Vagina (tissue), 2 donors: ENCODE results near the gene RAPGEF6. TPM values are rescaled to one million over a fixed set of nuclear protein-coding genes. Genes with fewer than 3 reads are reported as not detected.
"Not testable (repeated sequence)": the region's sequence is repeated elsewhere in the genome, so short reads cannot be mapped to it uniquely, and the experiment has no call there.

Experiments used
- DNase-seq, 2 donors: peaks; one replicate each; pipeline ENCODE4 v3.0.0-alpha.2; 2017; ENCODE audit errors: extremely low spot score in 2 of 2
- H3K27ac ChIP-seq: fragments of 200-600 bp; sonication (generic); one replicate; pipeline ENCODE4 v1.5.1; 2019
- H3K27me3 ChIP-seq: fragments of 200-600 bp; sonication (generic); one replicate; pipeline ENCODE4 v1.5.1; 2019
- H3K36me3 ChIP-seq, 2 donors: fragments of 200-600 bp; sonication (generic); one replicate each; pipeline ENCODE4 v1.5.1; 2017 to 2019
- H3K4me1 ChIP-seq: fragments of 200-600 bp; sonication (generic); one replicate; pipeline ENCODE4 v1.5.1; 2019
- H3K4me3 ChIP-seq, 2 donors: fragments of 200-600 bp; sonication (generic); 1 replicate in 1 of 2; 2 replicates in 1 of 2; pipeline ENCODE4 v1.5.1; 2016 to 2019
- H3K9me3 ChIP-seq: fragments of 200-600 bp; sonication (generic); one replicate; pipeline ENCODE4 v1.5.1; 2019
- POLR2A ChIP-seq, 2 donors: fragments of 450-650 bp; IDR thresholded peaks; one replicate each; pipeline ENCODE4 v1.6.1; 2017; ENCODE audit warnings: antibody characterized with exemption in 2 of 2, mild to moderate bottlenecking in 2 of 2, moderate library complexity in 2 of 2
- POLR2AphosphoS5 ChIP-seq, 2 donors: sonication (generic); formaldehyde crosslinking; IDR thresholded peaks; one replicate each; pipeline ENCODE4 v1.9.0; 2017; ENCODE audit warnings: antibody characterized with exemption in 2 of 2, mild to moderate bottlenecking in 2 of 2, low read depth in 1 of 2; ENCODE audit not compliant: insufficient read depth in 1 of 2
- intact Hi-C: fragments of 100-400 bp; cut with DNase I; formaldehyde crosslinking; loops from one replicate; pipeline ENCODE4 v1.15.1; 2023
- total RNA-seq: library from RNA; depleted of rRNA; stranded (reverse); fragments of >200 nt; gene quantifications from one replicate; pipeline ENCODE4 v1.2.3, GENCODE V29; 2016
- TF ChIP-seq, protein P1 (sequence below), 3 experiments: fragments of 450-650 bp in 2 of 3; fragments of 200-600 bp in 1 of 3; sonication (generic) in 1 of 3; IDR thresholded peaks; one replicate each; pipeline ENCODE4 v1.5.1; 2017 to 2019; ENCODE audit warnings: antibody characterized with exemption in 3 of 3, mild to moderate bottlenecking in 2 of 3, moderate library complexity in 2 of 3

Gene RAPGEF6
- total RNA-seq, 1 donor from 2014 or later: 19.2 TPM

- TF ChIP-seq POLR2A (IDR thresholded peaks at IDR 0.05) (no peak), POLR2AphosphoS5 (IDR thresholded peaks at IDR 0.05; ENCODE audit: insufficient read depth in 1 of 2, low read depth in 1 of 2) (no peak)
- TF ChIP-seq, protein P1, sequence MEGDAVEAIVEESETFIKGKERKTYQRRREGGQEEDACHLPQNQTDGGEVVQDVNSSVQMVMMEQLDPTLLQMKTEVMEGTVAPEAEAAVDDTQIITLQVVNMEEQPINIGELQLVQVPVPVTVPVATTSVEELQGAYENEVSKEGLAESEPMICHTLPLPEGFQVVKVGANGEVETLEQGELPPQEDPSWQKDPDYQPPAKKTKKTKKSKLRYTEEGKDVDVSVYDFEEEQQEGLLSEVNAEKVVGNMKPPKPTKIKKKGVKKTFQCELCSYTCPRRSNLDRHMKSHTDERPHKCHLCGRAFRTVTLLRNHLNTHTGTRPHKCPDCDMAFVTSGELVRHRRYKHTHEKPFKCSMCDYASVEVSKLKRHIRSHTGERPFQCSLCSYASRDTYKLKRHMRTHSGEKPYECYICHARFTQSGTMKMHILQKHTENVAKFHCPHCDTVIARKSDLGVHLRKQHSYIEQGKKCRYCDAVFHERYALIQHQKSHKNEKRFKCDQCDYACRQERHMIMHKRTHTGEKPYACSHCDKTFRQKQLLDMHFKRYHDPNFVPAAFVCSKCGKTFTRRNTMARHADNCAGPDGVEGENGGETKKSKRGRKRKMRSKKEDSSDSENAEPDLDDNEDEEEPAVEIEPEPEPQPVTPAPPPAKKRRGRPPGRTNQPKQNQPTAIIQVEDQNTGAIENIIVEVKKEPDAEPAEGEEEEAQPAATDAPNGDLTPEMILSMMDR (IDR thresholded peaks at IDR 0.05): no peak
- intact Hi-C loops: no loop called here
- H3K36me3 ChIP-seq: no peaks in the 10 kb centered on the region
These were observed 234.4 kb downstream of the RAPGEF6 start for GRCh38 chr5:131400585-131400984.

DNA sequence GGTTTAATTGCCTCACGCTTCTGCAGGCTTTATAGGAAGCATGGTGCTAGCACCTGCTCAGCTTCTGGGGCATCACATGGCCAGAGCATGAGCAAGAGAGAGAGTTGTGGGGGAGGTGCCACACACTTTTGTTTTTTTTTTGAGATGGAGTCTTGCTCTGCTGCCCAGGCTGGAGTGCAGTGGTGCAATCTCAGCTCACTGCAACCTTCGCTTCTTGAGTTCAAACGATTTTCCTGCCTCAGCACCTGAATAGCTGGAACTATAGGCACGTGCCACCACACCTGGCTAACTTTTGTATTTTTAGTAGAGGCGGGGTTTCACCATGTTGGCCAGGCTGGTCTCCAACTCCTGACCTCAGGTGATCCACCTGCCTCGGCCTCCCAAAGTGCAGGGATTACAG lies 236.0 kb downstream of the RAPGEF6 start:
- H3K9me3 ChIP-seq, DNase-seq, H3K27ac ChIP-seq, H3K36me3 ChIP-seq, H3K4me1 ChIP-seq, H3K4me3 ChIP-seq, intact Hi-C loops, H3K27me3 ChIP-seq: not testable (repeated sequence)

More at GRCh38 chr5:131400585-131400984, 234.4 kb downstream of the RAPGEF6 start:
- no peak for DNase-seq
- H3K4me3 ChIP-seq: no peak overlapping the region
- no peak overlapping the region for H3K27ac ChIP-seq
- H3K9me3 ChIP-seq: no peaks in the 10 kb centered on the region
- no peaks in the 10 kb centered on the region for H3K4me1 ChIP-seq
- H3K27me3 ChIP-seq: no peaks in the 10 kb centered on the region

- Histone ChIP-seq H3K27me3 (no peaks in the 10 kb centered on the region), H3K9me3 (no peaks in the 10 kb centered on the region), H3K27ac (no peak overlapping the region), H3K4me1 (peaks cover 10% of the 10 kb centered on the region), H3K36me3 (no peaks in the 10 kb centered on the region), H3K4me3 (no peak overlapping the region)
- no peak for TF ChIP-seq POLR2A (IDR thresholded peaks at IDR 0.05)
- TF ChIP-seq POLR2AphosphoS5 (IDR thresholded peaks at IDR 0.05; ENCODE audit: insufficient read depth in 1 of 2, low read depth in 1 of 2): no peak
- TF ChIP-seq, protein P1 (IDR thresholded peaks at IDR 0.05): no peak
- intact Hi-C loops: no loop called here
- no peak for DNase-seq
These were observed 238.3 kb downstream of the RAPGEF6 start for GRCh38 chr5:131396630-131397273.

DNA sequence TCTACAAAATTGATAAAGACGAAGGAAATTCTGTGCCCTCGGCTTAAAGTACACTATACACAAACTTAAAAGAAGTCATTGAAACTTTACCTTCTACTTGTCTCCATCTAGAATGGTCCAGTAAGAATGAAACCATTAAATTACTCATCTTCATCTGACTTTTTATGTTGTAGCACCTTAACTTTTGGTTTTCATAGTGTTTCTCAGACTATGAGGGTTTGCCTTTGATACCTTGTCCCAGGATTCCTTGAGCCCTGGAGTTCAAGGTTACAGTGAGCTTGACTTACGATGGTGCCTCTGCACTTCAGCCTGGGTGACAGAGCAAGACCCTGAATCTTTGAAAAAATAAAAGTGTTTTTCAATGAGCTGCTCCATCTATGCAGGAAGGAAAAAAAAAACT lies 239.0 kb downstream of the RAPGEF6 start:
- TF ChIP-seq POLR2AphosphoS5 (IDR thresholded peaks at IDR 0.05; ENCODE audit: insufficient read depth in 1 of 2, low read depth in 1 of 2) (no peak), POLR2A (IDR thresholded peaks at IDR 0.05) (no peak)
- TF ChIP-seq, protein P1 (IDR thresholded peaks at IDR 0.05): no peak
- intact Hi-C loops: no loop called here
- no peak for DNase-seq
- Histone ChIP-seq H3K36me3 (no peaks in the 10 kb centered on the region), H3K27me3 (no peaks in the 10 kb centered on the region), H3K4me3 (no peak overlapping the region), H3K27ac (no peak overlapping the region), H3K4me1 (peaks cover 10% of the 10 kb centered on the region), H3K9me3 (no peaks in the 10 kb centered on the region)

GRCh38 chr5:131394128-131394527 lies 240.9 kb downstream of the RAPGEF6 start:
- intact Hi-C loops: no loop called here
- H3K36me3 ChIP-seq: no peaks in the 10 kb centered on the region
- DNase-seq: no peak
- TF ChIP-seq, protein P1 (IDR thresholded peaks at IDR 0.05): no peak
- TF ChIP-seq POLR2A (IDR thresholded peaks at IDR 0.05): no peak
- peak in 1 of 2 donors; percentile 17 for TF ChIP-seq POLR2AphosphoS5 (IDR thresholded peaks at IDR 0.05; ENCODE audit: insufficient read depth in 1 of 2, low read depth in 1 of 2)
- H3K27ac ChIP-seq: peak overlapping the region; percentile 12
- H3K27me3 ChIP-seq: no peaks in the 10 kb centered on the region
- H3K4me1 ChIP-seq: peaks cover 10% of the 10 kb centered on the region
- H3K9me3 ChIP-seq: no peaks in the 10 kb centered on the region
- H3K4me3 ChIP-seq: no peak overlapping the region
